Measurements from ENCODE around the gene SLC34A1.
"Not testable (repeated sequence)": the region's sequence is repeated elsewhere in the genome, so short reads cannot be mapped to it uniquely, and the experiment has no call there.

SLC34A1 gene

GRCh38 chr5:177354711-177355110, 29.5 kb upstream of the SLC34A1 start:
- no peaks in the 10 kb centered on the region for H3K27me3 ChIP-seq
- H3K9ac ChIP-seq = no peak overlapping the region
- H3K4me3 ChIP-seq = no peak overlapping the region
- TF ChIP-seq Cebpa-rat (IDR thresholded peaks at IDR 0.05) = no peak
- H4K20me1 ChIP-seq = peaks cover 15% of the 10 kb centered on the region
- no peak overlapping the region for H3K27ac ChIP-seq
- H3K9me3 ChIP-seq = no peaks in the 10 kb centered on the region
- H3K4me2 ChIP-seq = peak overlapping the region; percentile 99; the same call in 1 of the 2 replicates
- H3K36me3 ChIP-seq = peaks cover 5% of the 10 kb centered on the region; the same call in 1 of the 2 replicates
- H3K4me1 ChIP-seq = peaks cover 69% of the 10 kb centered on the region

- no peaks in the 10 kb centered on the region for H3K36me3 ChIP-seq
- no peak overlapping the region for H3K27ac ChIP-seq
- H3K9ac ChIP-seq = no peak overlapping the region
- TF ChIP-seq Cebpa-rat (IDR thresholded peaks at IDR 0.05) = no peak
- H4K20me1 ChIP-seq = peaks cover 9% of the 10 kb centered on the region
- H3K4me2 ChIP-seq = peak overlapping the region; percentile 99
- no peaks in the 10 kb centered on the region for H3K27me3 ChIP-seq
- no peaks in the 10 kb centered on the region for H3K9me3 ChIP-seq
- peaks cover 69% of the 10 kb centered on the region for H3K4me1 ChIP-seq
- no peak overlapping the region for H3K4me3 ChIP-seq
Observed at GRCh38 chr5:177355162-177355867, 28.9 kb upstream of the SLC34A1 start.

- Histone ChIP-seq H3K9me3 (no peaks in the 10 kb centered on the region), H3K4me1 (peaks cover 66% of the 10 kb centered on the region), H4K20me1 (peaks cover 4% of the 10 kb centered on the region; the same call in 1 of the 2 replicates), H3K9ac (no peak overlapping the region), H3K36me3 (no peaks in the 10 kb centered on the region), H3K27me3 (no peaks in the 10 kb centered on the region), H3K4me3 (no peak overlapping the region), H3K27ac (peak overlapping the region; percentile 88; the same call in 1 of the 2 replicates), H3K4me2 (peak overlapping the region; percentile 99)
- TF ChIP-seq Cebpa-rat (IDR thresholded peaks at IDR 0.05) = no peak
Observed at GRCh38 chr5:177355868-177356168, 28.4 kb upstream of the SLC34A1 start.

- Histone ChIP-seq H3K27me3 (no peaks in the 10 kb centered on the region), H4K20me1 (no peaks in the 10 kb centered on the region), H3K27ac (peak overlapping the region; percentile 88), H3K9ac (0 out of 2 replicates have a peak overlapping the region, but pooled peaks have one; percentile 7), H3K36me3 (no peaks in the 10 kb centered on the region), H3K9me3 (no peaks in the 10 kb centered on the region), H3K4me3 (peak overlapping the region; percentile 73; the same call in 1 of the 2 replicates), H3K4me2 (peak overlapping the region; percentile 99), H3K4me1 (peaks cover 75% of the 10 kb centered on the region)
- TF ChIP-seq Cebpa-rat (IDR thresholded peaks at IDR 0.05) = no peak
Observed at GRCh38 chr5:177356746-177357145, 27.5 kb upstream of the SLC34A1 start.

GRCh38 chr5:177357146-177357458, 27.1 kb upstream of the SLC34A1 start:
- Histone ChIP-seq H3K4me2 (peak overlapping the region; percentile 99), H3K27me3 (no peaks in the 10 kb centered on the region), H3K4me3 (peak overlapping the region; percentile 73), H4K20me1 (no peaks in the 10 kb centered on the region), H3K9ac (peak overlapping the region; percentile 82), H3K27ac (peak overlapping the region; percentile 88), H3K9me3 (no peaks in the 10 kb centered on the region), H3K36me3 (no peaks in the 10 kb centered on the region), H3K4me1 (peaks cover 76% of the 10 kb centered on the region)
- no peak for TF ChIP-seq Cebpa-rat (IDR thresholded peaks at IDR 0.05)

- Histone ChIP-seq H3K4me1 (peaks cover 77% of the 10 kb centered on the region), H3K36me3 (no peaks in the 10 kb centered on the region), H3K27me3 (no peaks in the 10 kb centered on the region), H4K20me1 (no peaks in the 10 kb centered on the region), H3K4me3 (peak within 1 kb of the TSS; percentile 73), H3K4me2 (peak within 1 kb of the TSS; percentile 99), H3K27ac (peak within 1 kb of the TSS; percentile 88), H3K9ac (peak within 1 kb of the TSS; percentile 82), H3K9me3 (no peaks in the 10 kb centered on the region)
- TF ChIP-seq Cebpa-rat (IDR thresholded peaks at IDR 0.05) = no peak
Observed at GRCh38 chr5:177357459-177358351, 26.5 kb upstream of the SLC34A1 start, which contains the start of gene RGS14. TSS of gene RGS14 (plus strand) at chr5:177357924. CDS start at chr5:177358025, 101 bp downstream.

- Histone ChIP-seq H3K9ac (peak overlapping the region; percentile 82), H3K4me3 (peak overlapping the region; percentile 73)
Observed at GRCh38 chr5:177358370-177358819, 25.8 kb upstream of the SLC34A1 start.

GRCh38 chr5:177359451-177359851, 24.8 kb upstream of the SLC34A1 start:
- Histone ChIP-seq H3K4me2 (peak overlapping the region; percentile 99), H4K20me1 (no peaks in the 10 kb centered on the region), H3K9me3 (no peaks in the 10 kb centered on the region), H3K4me3 (no peak overlapping the region; the same call in 1 of the 2 replicates), H3K9ac (peak overlapping the region; percentile 82), H3K27ac (peak overlapping the region; percentile 88), H3K4me1 (peaks cover 91% of the 10 kb centered on the region), H3K27me3 (no peaks in the 10 kb centered on the region), H3K36me3 (no peaks in the 10 kb centered on the region)
- TF ChIP-seq Cebpa-rat (IDR thresholded peaks at IDR 0.05) = no peak

More at GRCh38 chr5:177358370-177358819, 25.8 kb upstream of the SLC34A1 start:
- H3K4me2 ChIP-seq = peak overlapping the region; percentile 99
- TF ChIP-seq Cebpa-rat (IDR thresholded peaks at IDR 0.05) = no peak
- H3K4me1 ChIP-seq = peaks cover 84% of the 10 kb centered on the region
- H3K27ac ChIP-seq = peak overlapping the region; percentile 88
- no peaks in the 10 kb centered on the region for H3K9me3 ChIP-seq
- no peaks in the 10 kb centered on the region for H3K27me3 ChIP-seq
- H3K36me3 ChIP-seq = no peaks in the 10 kb centered on the region
- no peaks in the 10 kb centered on the region for H4K20me1 ChIP-seq

- peak overlapping the region; percentile 82; the same call in 1 of the 2 replicates for H3K9ac ChIP-seq
- peak overlapping the region; percentile 99 for H3K4me2 ChIP-seq
- H3K4me1 ChIP-seq = peaks cover 92% of the 10 kb centered on the region
- no peaks in the 10 kb centered on the region for H3K36me3 ChIP-seq
- H4K20me1 ChIP-seq = no peaks in the 10 kb centered on the region
- no peak overlapping the region for H3K4me3 ChIP-seq
- H3K9me3 ChIP-seq = no peaks in the 10 kb centered on the region
- peak overlapping the region; percentile 88 for H3K27ac ChIP-seq
- TF ChIP-seq Cebpa-rat (IDR thresholded peaks at IDR 0.05) = no peak
- no peaks in the 10 kb centered on the region for H3K27me3 ChIP-seq
Observed at GRCh38 chr5:177359860-177360259, 24.4 kb upstream of the SLC34A1 start.

GRCh38 chr5:177360740-177361139, 23.5 kb upstream of the SLC34A1 start:
- H4K20me1 ChIP-seq, H3K27ac ChIP-seq, H3K36me3 ChIP-seq, H3K4me3 ChIP-seq, H3K9ac ChIP-seq, H3K27me3 ChIP-seq, H3K9me3 ChIP-seq: not testable (repeated sequence)
- Histone ChIP-seq H3K4me1 (peaks cover 83% of the 10 kb centered on the region), H3K4me2 (0 out of 2 replicates have a peak overlapping the region, but pooled peaks have one; percentile 96)
